Thoracic aorta (tissue), 2 donors: ENCODE data around the gene CYP2D6. TPM values are rescaled to one million over a fixed set of nuclear protein-coding genes. Genes with fewer than 3 reads are reported as not detected.
A peak's percentile ranks its signal among the peaks of the same experiment; 100 is the strongest.

Experiments
- ATAC-seq: fragments of 150-250 bp; one replicate; pipeline ENCODE4 v1.8.0; 2017; ENCODE audit warnings: low read depth; ENCODE audit not compliant: insufficient number of reproducible peaks, low FRiP score
- DNase-seq: peaks from one replicate; pipeline ENCODE4 v3.0.0-alpha.2; 2020; ENCODE audit warnings: low spot score
- H3K27ac ChIP-seq, 2 donors: fragments of 200-600 bp; sonication (generic); 1 replicate in 1 of 2; 2 replicates in 1 of 2; pipeline ENCODE4 v1.5.1; 2016; ENCODE audit warnings: mild to moderate bottlenecking in 2 of 2, moderate library complexity in 2 of 2
- H3K27me3 ChIP-seq: fragments of 200-600 bp; sonication (generic); replicated peaks from 2 replicates; pipeline ENCODE4 v1.6.0; 2016; ENCODE audit warnings: mild to moderate bottlenecking; ENCODE audit not compliant: insufficient read depth
- H3K36me3 ChIP-seq: fragments of 200-600 bp; sonication (generic); one replicate; pipeline ENCODE4 v1.5.1; 2016
- H3K4me1 ChIP-seq, 2 donors: fragments of 200-600 bp; sonication (generic); 1 replicate in 1 of 2; 2 replicates in 1 of 2; pipeline versions ENCODE4 v1.5.1 to v1.6.0; 2016; ENCODE audit warnings: low read depth in 2 of 2, mild to moderate bottlenecking in 1 of 2; ENCODE audit not compliant: control insufficient read depth in 1 of 2
- H3K4me3 ChIP-seq: fragments of 200-600 bp; sonication (generic); 2 replicates; pipeline ENCODE4 v1.5.1; 2016; ENCODE audit warnings: mild to moderate bottlenecking
- H3K9me3 ChIP-seq: fragments of 200-600 bp; sonication (generic); 2 replicates; pipeline ENCODE4 v1.5.1; 2016
- CTCF ChIP-seq: fragments of 200-600 bp; sonication (generic); IDR thresholded peaks from one replicate; pipeline ENCODE4 v1.5.1; 2019; ENCODE audit warnings: antibody characterized with exemption
- total RNA-seq, 2 donors: library from RNA; depleted of rRNA; stranded (reverse); fragments of >200 nt; gene quantifications; one replicate each; pipeline versions ENCODE4 v1.1.0 to v1.2.3, GENCODE V29; 2016

CYP2D6 gene
- total RNA-seq, 2 donors from 2014 or later = not detected

- H3K27ac ChIP-seq = no peak overlapping the region
- no peak overlapping the region for H3K4me3 ChIP-seq
- no peak for DNase-seq
- H3K4me1 ChIP-seq = peaks cover 0 to 6% of the 10 kb centered on the region in 2 donors
- H3K9me3 ChIP-seq = no peaks in the 10 kb centered on the region
- peaks cover 12% of the 10 kb centered on the region for H3K36me3 ChIP-seq
- no peaks in the 10 kb centered on the region for H3K27me3 ChIP-seq
- no peak for ATAC-seq
- TF ChIP-seq CTCF = no peak
These were observed 40.3 kb upstream of the CYP2D6 start for GRCh38 chr22:42170946-42171345.

- TF ChIP-seq CTCF = peak; percentile 79
- Histone ChIP-seq H3K36me3 (peaks cover 12% of the 10 kb centered on the region), H3K9me3 (no peaks in the 10 kb centered on the region), H3K27me3 (no peaks in the 10 kb centered on the region), H3K4me1 (peaks cover 0 to 6% of the 10 kb centered on the region in 2 donors), H3K27ac (no peak overlapping the region), H3K4me3 (no peak overlapping the region)
- no peak for DNase-seq
- no peak for ATAC-seq
These were observed 38.5 kb upstream of the CYP2D6 start for GRCh38 chr22:42169055-42169469.

- H3K4me3 ChIP-seq = no peak overlapping the region
- peaks cover 0 to 6% of the 10 kb centered on the region in 2 donors for H3K4me1 ChIP-seq
- no peak for DNase-seq
- H3K27me3 ChIP-seq = no peaks in the 10 kb centered on the region
- peaks cover 12% of the 10 kb centered on the region for H3K36me3 ChIP-seq
- TF ChIP-seq CTCF = no peak
- no peaks in the 10 kb centered on the region for H3K9me3 ChIP-seq
- no peak for ATAC-seq
- H3K27ac ChIP-seq = no peak overlapping the region
These were observed 37.9 kb upstream of the CYP2D6 start for GRCh38 chr22:42168476-42168875.

GRCh38 chr22:42167066-42167465 lies 36.5 kb upstream of the CYP2D6 start:
- Histone ChIP-seq H3K27me3 (no peaks in the 10 kb centered on the region), H3K27ac (no peak overlapping the region), H3K36me3 (peaks cover 12% of the 10 kb centered on the region), H3K4me3 (no peak overlapping the region), H3K9me3 (no peaks in the 10 kb centered on the region), H3K4me1 (no peaks in the 10 kb centered on the region)
- ATAC-seq = no peak
- no peak for TF ChIP-seq CTCF
- DNase-seq = no peak

- H3K27ac ChIP-seq = no peak overlapping the region
- no peak for ATAC-seq
- H3K27me3 ChIP-seq = no peaks in the 10 kb centered on the region
- no peak overlapping the region for H3K4me3 ChIP-seq
- no peaks in the 10 kb centered on the region for H3K9me3 ChIP-seq
- TF ChIP-seq CTCF = no peak
- DNase-seq = no peak
- no peaks in the 10 kb centered on the region for H3K4me1 ChIP-seq
- H3K36me3 ChIP-seq = peaks cover 12% of the 10 kb centered on the region
These were observed 34.3 kb upstream of the CYP2D6 start for GRCh38 chr22:42164901-42165300.
